ENCODE results near the gene P2RX6.

The P2RX6 gene

DNA sequence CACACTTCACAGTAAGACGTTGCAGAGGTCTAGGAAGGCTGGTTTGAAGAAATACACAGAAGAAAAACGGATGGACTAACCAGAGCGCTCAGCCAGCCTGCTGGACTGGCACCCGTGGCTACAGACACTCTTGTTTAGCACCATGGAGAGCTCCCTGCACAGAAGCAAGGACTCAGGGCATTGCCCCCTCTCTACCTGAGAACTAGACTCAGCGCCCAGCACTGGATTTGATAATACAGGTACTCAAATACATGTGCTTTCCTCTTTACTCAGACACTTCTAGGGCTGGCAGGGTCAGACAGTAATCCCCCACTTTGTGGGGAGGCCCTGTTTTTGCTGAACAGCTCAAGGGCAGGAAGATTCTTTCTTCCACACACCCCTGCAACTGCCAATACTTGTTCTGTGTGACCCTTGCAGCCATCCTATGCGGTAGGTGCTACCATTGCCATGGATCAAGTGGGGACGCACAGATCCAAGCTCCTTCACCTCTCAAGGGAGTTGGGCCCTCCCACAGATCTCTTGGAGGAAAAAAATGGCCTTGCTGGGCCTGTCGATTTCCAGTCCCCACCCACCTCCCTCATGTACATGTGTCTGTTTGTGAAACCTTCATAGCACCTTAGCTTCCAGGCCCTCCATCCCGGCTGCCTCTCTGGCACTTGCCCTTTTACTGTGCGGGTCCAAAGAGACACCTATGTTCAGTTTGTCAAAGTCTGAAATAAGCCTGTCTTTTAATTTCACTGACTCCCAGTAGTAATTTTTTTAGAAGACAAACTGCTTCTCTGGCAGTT, 5.1 kb upstream of the P2RX6 start:
- TF ChIP-seq, protein P1, sequence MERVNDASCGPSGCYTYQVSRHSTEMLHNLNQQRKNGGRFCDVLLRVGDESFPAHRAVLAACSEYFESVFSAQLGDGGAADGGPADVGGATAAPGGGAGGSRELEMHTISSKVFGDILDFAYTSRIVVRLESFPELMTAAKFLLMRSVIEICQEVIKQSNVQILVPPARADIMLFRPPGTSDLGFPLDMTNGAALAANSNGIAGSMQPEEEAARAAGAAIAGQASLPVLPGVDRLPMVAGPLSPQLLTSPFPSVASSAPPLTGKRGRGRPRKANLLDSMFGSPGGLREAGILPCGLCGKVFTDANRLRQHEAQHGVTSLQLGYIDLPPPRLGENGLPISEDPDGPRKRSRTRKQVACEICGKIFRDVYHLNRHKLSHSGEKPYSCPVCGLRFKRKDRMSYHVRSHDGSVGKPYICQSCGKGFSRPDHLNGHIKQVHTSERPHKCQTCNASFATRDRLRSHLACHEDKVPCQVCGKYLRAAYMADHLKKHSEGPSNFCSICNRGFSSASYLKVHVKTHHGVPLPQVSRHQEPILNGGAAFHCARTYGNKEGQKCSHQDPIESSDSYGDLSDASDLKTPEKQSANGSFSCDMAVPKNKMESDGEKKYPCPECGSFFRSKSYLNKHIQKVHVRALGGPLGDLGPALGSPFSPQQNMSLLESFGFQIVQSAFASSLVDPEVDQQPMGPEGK (CRISPR knock-in tag; IDR thresholded peaks at IDR 0.05; ENCODE audit: borderline replicate concordance): no peak
- TF ChIP-seq OSR1 (CRISPR knock-in tag; IDR thresholded peaks at IDR 0.05) (no peak), ISL1 (CRISPR knock-in tag; IDR thresholded peaks at IDR 0.05) (no peak), RARB (CRISPR knock-in tag; IDR thresholded peaks at IDR 0.05) (no peak), ZNF70 (CRISPR knock-in tag; IDR thresholded peaks at IDR 0.05) (no peak), TCF4 (CRISPR knock-in tag; IDR thresholded peaks at IDR 0.05; ENCODE audit: borderline replicate concordance) (no peak), SNAI2 (CRISPR knock-in tag; IDR thresholded peaks at IDR 0.05) (no peak), ZNF8 (CRISPR knock-in tag; IDR thresholded peaks at IDR 0.05) (no peak), TOX (CRISPR knock-in tag; IDR thresholded peaks at IDR 0.05; ENCODE audit: borderline replicate concordance) (no peak)
- TF ChIP-seq, protein P2, sequence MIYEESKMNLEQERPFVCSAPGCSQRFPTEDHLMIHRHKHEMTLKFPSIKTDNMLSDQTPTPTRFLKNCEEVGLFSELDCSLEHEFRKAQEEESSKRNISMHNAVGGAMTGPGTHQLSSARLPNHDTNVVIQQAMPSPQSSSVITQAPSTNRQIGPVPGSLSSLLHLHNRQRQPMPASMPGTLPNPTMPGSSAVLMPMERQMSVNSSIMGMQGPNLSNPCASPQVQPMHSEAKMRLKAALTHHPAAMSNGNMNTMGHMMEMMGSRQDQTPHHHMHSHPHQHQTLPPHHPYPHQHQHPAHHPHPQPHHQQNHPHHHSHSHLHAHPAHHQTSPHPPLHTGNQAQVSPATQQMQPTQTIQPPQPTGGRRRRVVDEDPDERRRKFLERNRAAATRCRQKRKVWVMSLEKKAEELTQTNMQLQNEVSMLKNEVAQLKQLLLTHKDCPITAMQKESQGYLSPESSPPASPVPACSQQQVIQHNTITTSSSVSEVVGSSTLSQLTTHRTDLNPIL (CRISPR knock-in tag; IDR thresholded peaks at IDR 0.05; ENCODE audit: low read depth): no peak
- TF ChIP-seq, protein P3, sequence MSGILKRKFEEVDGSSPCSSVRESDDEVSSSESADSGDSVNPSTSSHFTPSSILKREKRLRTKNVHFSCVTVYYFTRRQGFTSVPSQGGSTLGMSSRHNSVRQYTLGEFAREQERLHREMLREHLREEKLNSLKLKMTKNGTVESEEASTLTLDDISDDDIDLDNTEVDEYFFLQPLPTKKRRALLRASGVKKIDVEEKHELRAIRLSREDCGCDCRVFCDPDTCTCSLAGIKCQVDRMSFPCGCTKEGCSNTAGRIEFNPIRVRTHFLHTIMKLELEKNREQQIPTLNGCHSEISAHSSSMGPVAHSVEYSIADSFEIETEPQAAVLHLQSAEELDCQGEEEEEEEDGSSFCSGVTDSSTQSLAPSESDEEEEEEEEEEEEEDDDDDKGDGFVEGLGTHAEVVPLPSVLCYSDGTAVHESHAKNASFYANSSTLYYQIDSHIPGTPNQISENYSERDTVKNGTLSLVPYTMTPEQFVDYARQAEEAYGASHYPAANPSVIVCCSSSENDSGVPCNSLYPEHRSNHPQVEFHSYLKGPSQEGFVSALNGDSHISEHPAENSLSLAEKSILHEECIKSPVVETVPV (CRISPR knock-in tag; IDR thresholded peaks at IDR 0.05): no peak
- TF ChIP-seq, protein P4, sequence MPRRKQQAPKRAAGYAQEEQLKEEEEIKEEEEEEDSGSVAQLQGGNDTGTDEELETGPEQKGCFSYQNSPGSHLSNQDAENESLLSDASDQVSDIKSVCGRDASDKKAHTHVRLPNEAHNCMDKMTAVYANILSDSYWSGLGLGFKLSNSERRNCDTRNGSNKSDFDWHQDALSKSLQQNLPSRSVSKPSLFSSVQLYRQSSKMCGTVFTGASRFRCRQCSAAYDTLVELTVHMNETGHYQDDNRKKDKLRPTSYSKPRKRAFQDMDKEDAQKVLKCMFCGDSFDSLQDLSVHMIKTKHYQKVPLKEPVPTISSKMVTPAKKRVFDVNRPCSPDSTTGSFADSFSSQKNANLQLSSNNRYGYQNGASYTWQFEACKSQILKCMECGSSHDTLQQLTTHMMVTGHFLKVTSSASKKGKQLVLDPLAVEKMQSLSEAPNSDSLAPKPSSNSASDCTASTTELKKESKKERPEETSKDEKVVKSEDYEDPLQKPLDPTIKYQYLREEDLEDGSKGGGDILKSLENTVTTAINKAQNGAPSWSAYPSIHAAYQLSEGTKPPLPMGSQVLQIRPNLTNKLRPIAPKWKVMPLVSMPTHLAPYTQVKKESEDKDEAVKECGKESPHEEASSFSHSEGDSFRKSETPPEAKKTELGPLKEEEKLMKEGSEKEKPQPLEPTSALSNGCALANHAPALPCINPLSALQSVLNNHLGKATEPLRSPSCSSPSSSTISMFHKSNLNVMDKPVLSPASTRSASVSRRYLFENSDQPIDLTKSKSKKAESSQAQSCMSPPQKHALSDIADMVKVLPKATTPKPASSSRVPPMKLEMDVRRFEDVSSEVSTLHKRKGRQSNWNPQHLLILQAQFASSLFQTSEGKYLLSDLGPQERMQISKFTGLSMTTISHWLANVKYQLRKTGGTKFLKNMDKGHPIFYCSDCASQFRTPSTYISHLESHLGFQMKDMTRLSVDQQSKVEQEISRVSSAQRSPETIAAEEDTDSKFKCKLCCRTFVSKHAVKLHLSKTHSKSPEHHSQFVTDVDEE (CRISPR knock-in tag; IDR thresholded peaks at IDR 0.05): no peak
- ATAC-seq: no peak

DNA sequence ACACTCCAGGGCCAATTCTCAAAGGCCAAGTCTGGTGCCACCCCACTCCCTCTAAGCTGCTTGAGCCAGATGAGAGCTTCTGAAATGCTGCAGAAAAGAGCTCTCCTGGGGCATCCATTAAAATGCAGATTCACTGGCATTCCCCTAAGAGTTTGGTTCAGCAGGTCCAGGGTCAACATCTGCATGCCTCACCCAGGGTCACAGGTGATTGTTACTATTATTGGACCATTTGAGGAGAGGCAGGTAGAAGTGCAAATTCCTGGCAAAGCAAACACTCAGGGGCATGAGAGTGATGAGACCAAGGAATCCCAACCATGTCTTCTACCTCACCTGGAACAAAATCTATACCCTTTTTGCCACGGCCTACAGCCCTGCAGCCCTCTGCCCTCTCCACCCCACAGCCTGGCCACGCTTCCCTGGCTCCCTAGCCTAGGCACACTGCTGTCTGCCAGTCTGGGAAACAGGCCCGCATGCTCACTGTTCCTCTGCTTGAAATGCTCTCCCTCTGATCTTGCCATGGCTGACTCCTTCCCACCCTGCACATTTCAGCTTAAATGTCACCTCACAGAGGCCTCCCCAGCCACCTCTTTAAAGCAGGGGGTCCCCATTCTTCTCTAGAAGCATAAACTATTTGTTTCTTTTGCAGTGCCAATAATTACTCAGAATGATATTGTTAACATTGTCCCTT, 4.4 kb upstream of the P2RX6 start:
- ATAC-seq: no peak

DNA sequence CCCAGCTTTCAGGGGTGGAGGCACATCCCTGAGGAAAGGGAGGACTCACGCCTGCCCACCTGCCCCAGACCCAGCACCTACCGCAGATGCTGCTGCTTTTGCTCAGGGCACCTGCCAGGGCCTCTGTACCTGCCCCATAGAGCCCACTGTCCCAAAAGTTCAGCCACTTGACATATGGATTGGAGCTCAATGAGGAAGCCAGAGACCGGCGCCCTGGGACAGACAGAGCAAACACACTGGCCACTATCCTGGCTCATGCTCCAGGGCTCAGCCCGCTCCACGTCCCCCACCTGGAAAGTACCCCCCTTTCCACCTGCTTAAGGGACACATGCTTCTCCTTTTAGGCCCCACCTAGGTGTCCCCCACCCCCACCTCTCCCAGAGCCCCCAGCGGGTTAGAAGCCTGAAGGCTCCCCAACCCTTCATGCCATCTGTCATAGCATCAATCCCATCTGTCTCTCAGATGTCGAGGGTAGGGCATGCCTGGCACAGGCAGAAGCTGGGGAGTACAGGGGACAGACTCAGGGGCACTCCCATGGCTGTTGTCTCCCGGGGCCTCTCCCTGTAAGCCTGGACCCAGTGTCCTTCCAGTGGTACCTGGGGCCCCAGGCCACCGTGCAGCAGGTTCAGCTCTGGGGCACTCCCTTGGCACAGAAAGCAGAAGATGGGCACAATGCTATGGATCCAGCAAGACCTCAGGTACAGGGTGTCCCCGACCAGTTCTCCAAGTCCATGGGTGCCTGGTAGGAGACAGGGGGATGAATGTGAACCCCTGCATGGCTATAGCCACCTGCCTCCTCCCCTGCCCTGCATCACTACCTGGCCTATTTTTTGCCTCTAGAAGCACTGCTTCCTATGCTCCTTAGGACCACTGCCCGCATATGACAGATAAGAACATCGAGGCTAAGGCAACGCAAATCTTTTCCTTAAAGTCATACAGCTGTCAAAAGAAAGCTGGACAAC, 2.2 kb upstream of the P2RX6 start:
- ATAC-seq: no peak
- TF ChIP-seq ISL1 (CRISPR knock-in tag; IDR thresholded peaks at IDR 0.05): no peak
- no peak for TF ChIP-seq BACH2 (CRISPR knock-in tag; IDR thresholded peaks at IDR 0.05; ENCODE audit: borderline replicate concordance)
- no peak for TF ChIP-seq PPARA (CRISPR knock-in tag; IDR thresholded peaks at IDR 0.05; ENCODE audit: borderline replicate concordance)
- TF ChIP-seq OSR1 (CRISPR knock-in tag; IDR thresholded peaks at IDR 0.05): no peak
- TF ChIP-seq, protein P3 (CRISPR knock-in tag; IDR thresholded peaks at IDR 0.05): no peak
- no peak for TF ChIP-seq ARNTL (CRISPR knock-in tag; IDR thresholded peaks at IDR 0.05; ENCODE audit: borderline replicate concordance, low read depth)

More for the DNA sequence above, 4.4 kb upstream of the P2RX6 start:
- TF ChIP-seq GLIS3 (CRISPR knock-in tag; IDR thresholded peaks at IDR 0.05): no peak
- TF ChIP-seq ARNTL (CRISPR knock-in tag; IDR thresholded peaks at IDR 0.05; ENCODE audit: borderline replicate concordance, low read depth): no peak
- TF ChIP-seq ZNF70 (CRISPR knock-in tag; IDR thresholded peaks at IDR 0.05): no peak
- TF ChIP-seq BACH2 (CRISPR knock-in tag; IDR thresholded peaks at IDR 0.05; ENCODE audit: borderline replicate concordance): no peak
- TF ChIP-seq ISL1 (CRISPR knock-in tag; IDR thresholded peaks at IDR 0.05): no peak
- TF ChIP-seq ZC3H10 (CRISPR knock-in tag; IDR thresholded peaks at IDR 0.05): no peak
- TF ChIP-seq ESRRG (CRISPR knock-in tag; IDR thresholded peaks at IDR 0.05): no peak
- no peak for TF ChIP-seq ZNF565 (CRISPR knock-in tag; conservative IDR thresholded peaks at IDR 0.05; ENCODE audit: low read depth)

Data from SK-N-SH treated with all-trans-retinoic acid at 6 μM for 48 hours (cell line).